Suppressor macrophage treated with lipopolysaccharide for 1 hour (primary cell): ENCODE measurements around the gene ZBTB11.
"Not testable (repeated sequence)": the region's sequence is repeated elsewhere in the genome, so short reads cannot be mapped to it uniquely, and the experiment has no call there.

Experiments
- DNase-seq, 3 donors: peaks; one replicate each; pipeline ENCODE4 v3.0.0-alpha.2; 2020 to 2022

ZBTB11 gene

GRCh38 chr3:101605398-101605797, 71.5 kb downstream of the ZBTB11 start:
- DNase-seq = not testable (repeated sequence)

- no peak for DNase-seq
Measured at GRCh38 chr3:101603184-101603583, 73.7 kb downstream of the ZBTB11 start.

GRCh38 chr3:101602731-101603130, 74.2 kb downstream of the ZBTB11 start:
- DNase-seq = peak in 2 of 3 donors; percentile 19 to 25
